HepG2 (cell line): Measurements from ENCODE around the gene NODAL. TPM values are rescaled to one million over a fixed set of nuclear protein-coding genes. Genes with fewer than 3 reads are reported as not detected.

Source experiments
- ATAC-seq: fragments of 200-7000 bp; cut with Tn5 transposase; 3 replicates; pipeline ENCODE4 v1.9.1; 2020; ENCODE audit warnings: mild to moderate bottlenecking, moderate library complexity
- BruUV-seq: library from RNA; stranded (reverse); fragments of 400-500 nt; replicated peaks from 2 replicates; lab custom pipeline; 2021; lab: Mats Ljungman, UMichigan
- CTCF ChIA-PET: fragments of 300-600 bp; formaldehyde crosslinking; extraction: SDS; loops from one replicate; lab custom pipeline; 2021; ENCODE audit warnings: low total read pairs, inconsistent platforms, low intra/inter-chr PET ratio; lab: Yijun Ruan, JAX
- POLR2A ChIA-PET: fragments of 350-600 bp; sonication (Branson Sonifier 250); formaldehyde crosslinking; loops from one replicate; lab custom pipeline; 2020; ENCODE audit warnings: antibody characterized with exemption, inconsistent platforms; lab: Yijun Ruan, JAX
- DNase-seq: peaks from one replicate; pipeline ENCODE4 v3.0.0-alpha.2; 2015; ENCODE audit warnings: low spot score
- FAIRE-seq: peaks from 3 replicates; lab custom pipeline; 2011; peaks lifted over from hg19 to GRCh38; lab: Jason Lieb, UNC
- H2AFZ ChIP-seq: one replicate; pipeline ENCODE4 v1.6.1; 2011; ENCODE audit warnings: low read length, inconsistent platforms
- H3K27ac ChIP-seq: fragments of 300-600 bp; 3 replicates; pipeline ENCODE4 v1.8.0; 2011; ENCODE audit warnings: mixed run types, mild to moderate bottlenecking, mixed read lengths, low read length, inconsistent platforms; ENCODE audit not compliant: insufficient read depth; ENCODE audit errors: extremely low read length
- H3K27me3 ChIP-seq, 2 experiments: fragments of 200-600 bp in 1 of 2; 2 replicates in 1 of 2; 3 replicates in 1 of 2; pipeline versions ENCODE4 v1.6.0 to v1.8.0; 2011; ENCODE audit warnings: low read length in 2 of 2, mild to moderate bottlenecking in 2 of 2, moderate library complexity in 2 of 2, inconsistent platforms in 1 of 2; ENCODE audit not compliant: insufficient read depth in 2 of 2, control insufficient read depth in 1 of 2
- H3K36me3 ChIP-seq, 2 experiments: fragments of 200-600 bp in 1 of 2; replicated peaks in 1 of 2; 2 replicates in 1 of 2; 3 replicates in 1 of 2; pipeline versions ENCODE4 v1.5.1 to v1.8.0; 2011; ENCODE audit warnings: low read length in 2 of 2, inconsistent platforms in 1 of 2; ENCODE audit not compliant: insufficient read depth in 2 of 2, control insufficient read depth in 1 of 2
- H3K4me1 ChIP-seq: 2 replicates; pipeline ENCODE4 v1.5.1; 2012; ENCODE audit warnings: low read length, inconsistent platforms; ENCODE audit not compliant: insufficient read depth
- H3K4me2 ChIP-seq: 2 replicates; pipeline ENCODE4 v1.6.0; 2011; ENCODE audit warnings: low read depth, low read length, inconsistent platforms
- H3K4me3 ChIP-seq, 3 experiments: fragments of 200-600 bp in 1 of 3; sonication (generic), shearing (Covaris generic) in 1 of 3; replicated peaks in 1 of 3; 2 replicates each; pipeline ENCODE4 v1.5.1; 2011 to 2016; ENCODE audit warnings: low read length in 3 of 3, inconsistent platforms in 2 of 3, low read depth in 2 of 3, mild to moderate bottlenecking in 2 of 3, control low read depth in 1 of 3, mixed read lengths in 1 of 3; ENCODE audit not compliant: insufficient read depth in 1 of 3
- H3K79me2 ChIP-seq: one replicate; pipeline ENCODE4 v1.6.1; 2011; ENCODE audit warnings: low read length, inconsistent platforms; ENCODE audit not compliant: insufficient read depth
- H3K9ac ChIP-seq: 2 replicates; pipeline ENCODE4 v1.6.0; 2011; ENCODE audit warnings: mild to moderate bottlenecking, low read depth, low read length, inconsistent platforms; ENCODE audit not compliant: insufficient read depth
- H3K9me3 ChIP-seq: 2 replicates; pipeline ENCODE4 v1.5.1; 2012; ENCODE audit warnings: mild to moderate bottlenecking, low read length
- H4K20me1 ChIP-seq: 2 replicates; pipeline ENCODE4 v1.6.0; 2011; ENCODE audit warnings: inconsistent platforms, mild to moderate bottlenecking, low read length, moderate library complexity; ENCODE audit not compliant: insufficient read depth
- CREM ChIP-seq, 2 experiments: sonication (generic) in 1 of 2; formaldehyde crosslinking in 1 of 2; IDR thresholded peaks; 2 replicates each; pipeline versions ENCODE4 v1.4.0 to v1.6.1; 2016 to 2020; ENCODE audit warnings: antibody characterized with exemption in 1 of 2, mild to moderate bottlenecking in 1 of 2, missing genetic modification reagents in 1 of 2
- IKZF1 ChIP-seq: fragments of 450-650 bp; IDR thresholded peaks from 2 replicates; pipeline ENCODE4 v1.7.1; 2016
- TCF7 ChIP-seq: sonication (generic); IDR thresholded peaks from 2 replicates; pipeline ENCODE4 v1.6.1; 2016; ENCODE audit warnings: antibody characterized with exemption, low read depth
- ZNF782 ChIP-seq: sonication (generic); formaldehyde crosslinking; IDR thresholded peaks from 2 replicates; pipeline ENCODE4 v1.4.0; 2020; ENCODE audit warnings: missing genetic modification reagents, mild to moderate bottlenecking, borderline replicate concordance
- WGBS: methylation state at CpG from one replicate; pipeline ENCODE4 v1.1.6; 2017; ENCODE audit warnings: low lambda C conversion rate; 5-methylcytosine and 5-hydroxymethylcytosine counted together
- in situ Hi-C: cut with HindIII; loops from 2 replicates; pipeline ENCODE4 v1.10.0; 2017; ENCODE audit warnings: low pct_unique_long_range_greater_than_20kb; ENCODE audit not compliant: extremely low pct_ligation_motif_present
- intact Hi-C: fragments of 100-400 bp; cut with micrococcal nuclease; formaldehyde crosslinking; loops from one replicate; pipeline ENCODE4 v1.10.0; 2022; ENCODE audit not compliant: unreplicated experiment
- polyA plus RNA-seq, 8 experiments: library from polyadenylated mRNA; depleted of rRNA in 3 of 8; stranded (reverse) in 7 of 8; unstranded in 1 of 8; fragments of >200 nt; fragmentation: Illumina TruSeq in 4 of 8; extraction: Trizol in 4 of 8; gene quantifications; 2 replicates each; pipeline versions ENCODE4 v1.2.1 to v1.2.3, GENCODE V29; 2011 to 2016; ENCODE audit warnings: low read depth in 4 of 8, missing spikeins in 1 of 8, mixed read lengths in 1 of 8; ENCODE audit not compliant: insufficient read depth in 1 of 8
- total RNA-seq, 5 experiments: library from RNA; depleted of rRNA; stranded (reverse); fragments of >200 nt; fragmentation: Illumina TruSeq; extraction: Trizol; gene quantifications; 2 replicates each; pipeline ENCODE4 v1.2.3, GENCODE V29; 2016; ENCODE audit warnings: low read depth in 1 of 5
- TF ChIP-seq, protein P1 (sequence below): sonication (generic); formaldehyde crosslinking; IDR thresholded peaks from 2 replicates; pipeline ENCODE4 v1.5.0; 2020; ENCODE audit warnings: missing genetic modification reagents, mild to moderate bottlenecking, borderline replicate concordance
- TF ChIP-seq, protein P2 (sequence below): sonication (generic); formaldehyde crosslinking; IDR thresholded peaks from 2 replicates; pipeline ENCODE4 v1.5.0; 2020; ENCODE audit warnings: missing genetic modification reagents
- TF ChIP-seq, protein P3 (sequence below): sonication (generic); formaldehyde crosslinking; IDR thresholded peaks from 2 replicates; pipeline ENCODE4 v1.4.0; 2020; ENCODE audit warnings: missing genetic modification reagents, mild to moderate bottlenecking, borderline replicate concordance

The NODAL gene
- total and polyA plus RNA-seq, 2 of the 13 experiments (the other 11 are each of a cell fraction or from before 2014, with no cell fraction given) = not detected

DNA sequence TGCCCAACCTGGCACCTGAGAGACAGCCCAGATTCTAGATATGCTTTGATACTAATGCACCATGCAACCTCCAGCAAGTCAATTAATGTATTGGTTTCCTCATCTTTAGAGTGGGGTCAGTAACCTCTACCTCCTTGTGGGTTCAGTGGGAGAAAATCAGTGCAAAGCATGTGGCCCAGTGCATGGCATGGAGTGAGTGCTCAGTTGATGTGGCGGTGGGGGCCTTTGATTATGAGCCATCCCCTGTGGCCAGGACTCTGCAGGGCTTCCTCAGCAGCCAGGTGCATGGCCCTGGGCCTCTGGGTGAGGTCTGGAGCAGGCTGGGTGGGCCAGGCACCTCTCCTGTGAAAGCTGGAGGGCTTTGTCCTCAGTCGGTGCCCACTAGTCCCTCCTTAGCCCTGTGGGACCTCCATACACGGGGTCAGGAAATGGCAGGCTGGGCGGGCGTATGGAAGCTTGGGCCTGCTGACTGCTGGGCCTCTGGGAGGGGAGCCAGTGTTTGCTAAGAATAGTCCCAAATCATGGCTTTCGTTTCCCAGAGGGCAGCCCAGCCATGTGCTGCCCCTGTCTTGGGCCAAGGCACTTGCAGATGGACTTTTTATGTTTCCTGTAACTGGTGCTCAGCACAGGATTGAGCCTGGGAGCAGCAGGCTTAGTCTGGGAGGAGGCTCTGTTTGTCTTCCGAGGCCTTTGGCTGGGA is 40.5 kb upstream of the NODAL start (continued):
- TF ChIP-seq, protein P1, sequence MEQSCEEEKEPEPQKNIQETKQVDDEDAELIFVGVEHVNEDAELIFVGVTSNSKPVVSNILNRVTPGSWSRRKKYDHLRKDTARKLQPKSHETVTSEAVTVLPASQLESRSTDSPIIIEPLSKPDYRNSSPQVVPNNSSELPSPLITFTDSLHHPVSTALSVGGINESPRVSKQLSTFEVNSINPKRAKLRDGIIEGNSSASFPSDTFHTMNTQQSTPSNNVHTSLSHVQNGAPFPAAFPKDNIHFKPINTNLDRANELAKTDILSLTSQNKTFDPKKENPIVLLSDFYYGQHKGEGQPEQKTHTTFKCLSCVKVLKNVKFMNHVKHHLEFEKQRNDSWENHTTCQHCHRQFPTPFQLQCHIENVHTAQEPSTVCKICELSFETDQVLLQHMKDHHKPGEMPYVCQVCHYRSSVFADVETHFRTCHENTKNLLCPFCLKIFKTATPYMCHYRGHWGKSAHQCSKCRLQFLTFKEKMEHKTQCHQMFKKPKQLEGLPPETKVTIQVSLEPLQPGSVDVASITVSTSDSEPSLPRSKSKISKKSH (CRISPR knock-in tag) = no peak
- TF ChIP-seq CREM (IDR thresholded peaks at IDR 0.05) (no peak), CREM (CRISPR knock-in tag; IDR thresholded peaks at IDR 0.05) (no peak), TCF7 (no peak)
- TF ChIP-seq, protein P2, sequence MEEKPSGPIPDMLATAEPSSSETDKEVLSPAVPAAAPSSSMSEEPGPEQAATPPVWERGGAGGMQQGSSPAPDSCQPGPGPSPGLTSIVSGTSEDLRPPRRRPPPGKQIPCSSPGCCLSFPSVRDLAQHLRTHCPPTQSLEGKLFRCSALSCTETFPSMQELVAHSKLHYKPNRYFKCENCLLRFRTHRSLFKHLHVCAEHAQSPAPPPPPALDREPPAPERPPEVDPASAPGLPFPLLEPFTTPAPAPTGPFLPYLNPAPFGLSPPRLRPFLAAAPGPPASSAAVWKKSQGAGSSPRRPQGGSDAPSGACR (CRISPR knock-in tag) = no peak
- TF ChIP-seq, protein P3, sequence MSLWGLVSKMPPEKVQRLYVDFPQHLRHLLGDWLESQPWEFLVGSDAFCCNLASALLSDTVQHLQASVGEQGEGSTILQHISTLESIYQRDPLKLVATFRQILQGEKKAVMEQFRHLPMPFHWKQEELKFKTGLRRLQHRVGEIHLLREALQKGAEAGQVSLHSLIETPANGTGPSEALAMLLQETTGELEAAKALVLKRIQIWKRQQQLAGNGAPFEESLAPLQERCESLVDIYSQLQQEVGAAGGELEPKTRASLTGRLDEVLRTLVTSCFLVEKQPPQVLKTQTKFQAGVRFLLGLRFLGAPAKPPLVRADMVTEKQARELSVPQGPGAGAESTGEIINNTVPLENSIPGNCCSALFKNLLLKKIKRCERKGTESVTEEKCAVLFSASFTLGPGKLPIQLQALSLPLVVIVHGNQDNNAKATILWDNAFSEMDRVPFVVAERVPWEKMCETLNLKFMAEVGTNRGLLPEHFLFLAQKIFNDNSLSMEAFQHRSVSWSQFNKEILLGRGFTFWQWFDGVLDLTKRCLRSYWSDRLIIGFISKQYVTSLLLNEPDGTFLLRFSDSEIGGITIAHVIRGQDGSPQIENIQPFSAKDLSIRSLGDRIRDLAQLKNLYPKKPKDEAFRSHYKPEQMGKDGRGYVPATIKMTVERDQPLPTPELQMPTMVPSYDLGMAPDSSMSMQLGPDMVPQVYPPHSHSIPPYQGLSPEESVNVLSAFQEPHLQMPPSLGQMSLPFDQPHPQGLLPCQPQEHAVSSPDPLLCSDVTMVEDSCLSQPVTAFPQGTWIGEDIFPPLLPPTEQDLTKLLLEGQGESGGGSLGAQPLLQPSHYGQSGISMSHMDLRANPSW (CRISPR knock-in tag) = no peak

DNA sequence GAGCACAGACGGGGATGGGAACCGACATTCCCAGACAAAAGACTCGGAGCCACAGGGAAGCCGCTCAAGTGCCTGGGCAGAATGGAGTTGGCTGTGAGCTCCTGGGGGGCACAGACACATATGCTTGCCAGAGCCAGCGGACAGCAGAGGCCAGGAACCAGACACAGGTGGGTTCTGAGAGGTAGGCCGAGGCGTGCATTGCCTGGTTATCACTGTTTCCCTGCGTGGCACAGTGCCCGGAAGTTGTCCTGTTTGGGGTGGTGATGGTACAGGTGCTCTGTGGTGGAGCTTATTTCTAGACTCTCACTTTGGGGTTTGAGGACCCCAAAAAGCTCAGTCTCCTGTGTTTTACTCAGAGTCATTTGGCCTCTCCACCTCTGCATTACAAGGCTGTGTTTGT is 39.6 kb upstream of the NODAL start:
- Histone ChIP-seq H4K20me1 (no peaks in the 10 kb centered on the region), H3K4me2 (no peak overlapping the region), H3K27ac (no peak overlapping the region), H3K27me3 (peaks cover 7 to 62% of the 10 kb centered on the region in 2 experiments; a peak in 4 of 5 replicates), H3K9me3 (no peaks in the 10 kb centered on the region), H3K9ac (no peak overlapping the region), H3K36me3 (no peaks in the 10 kb centered on the region), H3K79me2 (no peaks in the 10 kb centered on the region), H3K4me1 (peaks cover 15% of the 10 kb centered on the region), H3K4me3 (no peak overlapping the region), H2AFZ (no peak overlapping the region)
- CTCF ChIA-PET = no interaction called here
- POLR2A ChIA-PET = no interaction called here
- TF ChIP-seq ZNF782 (CRISPR knock-in tag) (no peak), IKZF1 (no peak)
- WGBS = 52% methylated on average over 4 of the region's 9 CpGs
- DNase-seq (no peak), ATAC-seq (no peak), FAIRE-seq (no peak)
- intact Hi-C loops = no loop called here
- no TSS peak for BruUV-seq
- in situ Hi-C loops = no loop called here
